ENCODE measurements around the gene CEP250.

DNA sequence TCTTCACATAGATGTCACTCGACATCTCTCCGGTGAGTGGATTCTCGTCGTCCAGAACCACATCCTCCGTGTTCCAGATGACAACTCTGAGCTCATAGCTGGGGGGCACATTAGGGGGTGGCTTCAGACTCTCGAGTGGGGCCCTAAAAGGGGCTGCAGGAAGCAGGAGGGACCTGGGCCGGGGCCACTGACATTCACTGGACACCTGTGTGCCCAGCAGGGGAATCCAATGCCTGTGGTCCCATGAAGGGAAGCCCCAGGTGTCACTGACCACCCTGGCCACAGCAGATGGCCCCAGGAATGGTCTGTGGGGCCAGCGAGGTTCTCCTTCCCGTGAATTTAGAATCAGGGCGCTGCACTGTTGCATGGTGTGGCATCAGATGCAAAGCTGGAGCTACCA, 105.1 kb downstream of the CEP250 start:
- TF ChIP-seq CTCF (IDR thresholded peaks at IDR 0.05), result no peak
- no peak for TF ChIP-seq POLR2A (IDR thresholded peaks at IDR 0.05)

Data from suprapubic skin (tissue), 3 donors.